ENCODE results near the gene KDF1.

DNA sequence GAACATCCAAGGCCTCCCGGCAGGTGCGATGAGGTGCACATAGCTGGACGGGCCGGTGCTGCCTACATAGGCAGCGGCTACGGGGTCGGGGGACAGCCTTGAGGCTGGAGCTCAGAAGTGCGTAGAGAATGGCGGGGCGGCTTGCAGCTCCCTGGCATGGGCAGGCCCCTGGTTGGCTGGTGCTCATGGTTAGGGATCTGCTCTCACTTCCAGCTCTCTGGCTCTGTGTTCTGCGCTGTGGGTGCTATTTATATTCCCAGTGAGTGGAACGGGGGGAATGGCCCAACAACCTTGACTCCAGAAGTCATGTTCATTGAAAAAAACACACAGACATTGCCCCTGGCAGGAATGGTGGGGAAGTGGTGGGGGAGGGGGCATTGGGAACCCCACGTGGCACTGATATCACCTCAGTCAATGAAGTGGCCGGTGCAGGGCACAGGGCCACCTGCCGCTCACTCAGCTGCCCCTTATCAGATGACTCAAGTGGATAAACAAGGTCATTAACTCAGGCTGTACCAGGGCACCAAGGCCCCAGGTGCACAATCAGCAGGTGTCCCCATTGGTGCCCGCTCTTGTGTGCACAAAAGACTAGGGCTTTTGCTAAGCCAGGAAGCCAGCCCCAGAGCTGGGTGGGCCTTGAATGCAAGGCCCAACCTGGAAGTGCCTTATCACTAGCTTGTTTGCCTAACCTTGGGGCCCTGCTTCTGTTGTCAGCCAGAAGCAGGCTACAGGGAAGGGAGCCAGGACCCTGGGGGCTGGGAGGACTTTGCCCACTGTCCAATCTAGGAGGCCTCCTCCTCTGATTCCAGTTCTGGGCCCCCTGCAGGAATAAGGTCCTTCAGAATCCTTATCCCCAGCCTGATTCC, 46.3 kb downstream of the KDF1 start, which contains the start of gene NR0B2:
- TF ChIP-seq, protein P1, sequence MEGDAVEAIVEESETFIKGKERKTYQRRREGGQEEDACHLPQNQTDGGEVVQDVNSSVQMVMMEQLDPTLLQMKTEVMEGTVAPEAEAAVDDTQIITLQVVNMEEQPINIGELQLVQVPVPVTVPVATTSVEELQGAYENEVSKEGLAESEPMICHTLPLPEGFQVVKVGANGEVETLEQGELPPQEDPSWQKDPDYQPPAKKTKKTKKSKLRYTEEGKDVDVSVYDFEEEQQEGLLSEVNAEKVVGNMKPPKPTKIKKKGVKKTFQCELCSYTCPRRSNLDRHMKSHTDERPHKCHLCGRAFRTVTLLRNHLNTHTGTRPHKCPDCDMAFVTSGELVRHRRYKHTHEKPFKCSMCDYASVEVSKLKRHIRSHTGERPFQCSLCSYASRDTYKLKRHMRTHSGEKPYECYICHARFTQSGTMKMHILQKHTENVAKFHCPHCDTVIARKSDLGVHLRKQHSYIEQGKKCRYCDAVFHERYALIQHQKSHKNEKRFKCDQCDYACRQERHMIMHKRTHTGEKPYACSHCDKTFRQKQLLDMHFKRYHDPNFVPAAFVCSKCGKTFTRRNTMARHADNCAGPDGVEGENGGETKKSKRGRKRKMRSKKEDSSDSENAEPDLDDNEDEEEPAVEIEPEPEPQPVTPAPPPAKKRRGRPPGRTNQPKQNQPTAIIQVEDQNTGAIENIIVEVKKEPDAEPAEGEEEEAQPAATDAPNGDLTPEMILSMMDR (IDR thresholded peaks at IDR 0.05; ENCODE audit: borderline replicate concordance, extremely low read depth, low read length, poor library complexity, severe bottlenecking), result no peak
- no peak for TF ChIP-seq EZH2 (IDR thresholded peaks at IDR 0.05; ENCODE audit: borderline replicate concordance, low read depth, low read length, severe bottlenecking)

All from DND-41 (cell line).